Tibial nerve (tissue), 3 donors: Measurements from ENCODE around the gene ZNF385C.

Experiments used
- EP300 ChIP-seq, 2 donors: sonication (generic); formaldehyde crosslinking; IDR thresholded peaks; one replicate each; pipeline ENCODE4 v1.6.1; 2017; ENCODE audit warnings: antibody characterized with exemption in 2 of 2, mild to moderate bottlenecking in 1 of 2
- POLR2A ChIP-seq, 2 donors: fragments of 450-650 bp; IDR thresholded peaks; one replicate each; pipeline ENCODE4 v1.6.1; 2017; ENCODE audit warnings: antibody characterized with exemption in 2 of 2, mild to moderate bottlenecking in 2 of 2, moderate library complexity in 2 of 2

- TF ChIP-seq EP300 (IDR thresholded peaks at IDR 0.05): no peak
- no peak for TF ChIP-seq POLR2A (IDR thresholded peaks at IDR 0.05)
Measured at GRCh38 chr17:42047343-42047742, 50.9 kb downstream of the ZNF385C start.
